Measurements from ENCODE around the gene EXOG.

- no peak for TF ChIP-seq EZH2 (IDR thresholded peaks at IDR 0.05; ENCODE audit: low read length, missing control alignments)
- no peak for TF ChIP-seq CTCF (conservative IDR thresholded peaks at IDR 0.05 in 1 of 2, IDR thresholded peaks at IDR 0.05 in 1 of 2; ENCODE audit: low read depth in 1 of 2, low read length in 2 of 2)
Measured at GRCh38 chr3:38555149-38555840, 59.2 kb downstream of the EXOG start.

Data from fibroblast of lung (primary cell).